ENCODE measurements around the gene CLHC1. TPM values are rescaled to one million over a fixed set of nuclear protein-coding genes. Genes with fewer than 3 reads are reported as not detected.
"Not testable (repeated sequence)": the region's sequence is repeated elsewhere in the genome, so short reads cannot be mapped to it uniquely, and the experiment has no call there.

The CLHC1 gene
- total RNA-seq, 1 donor from 2014 or later, result 7.3 TPM

DNA sequence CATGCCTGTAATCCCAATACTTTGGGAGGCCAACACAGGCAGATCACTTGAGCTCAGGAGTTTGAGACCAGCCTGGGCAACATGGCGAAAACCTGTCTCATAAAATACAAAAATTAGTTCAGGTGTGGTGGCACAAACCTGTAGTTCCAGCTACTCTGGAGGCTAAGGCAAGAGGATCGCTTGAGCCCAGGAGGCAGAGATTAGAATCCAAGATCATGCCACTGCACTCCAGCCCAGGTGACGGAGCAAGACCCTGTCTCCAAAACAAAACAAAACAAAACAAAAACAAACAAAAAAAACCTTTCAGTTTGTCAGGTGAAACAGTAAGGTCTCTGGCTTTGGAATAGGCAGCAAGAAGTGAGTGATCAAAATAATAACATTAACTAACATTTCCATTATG is 84.6 kb downstream of the CLHC1 start:
- no peaks in the 10 kb centered on the region for H3K36me3 Mint-ChIP-seq (ENCODE audit: low read depth)
- H3K4me3 Mint-ChIP-seq, result no peak overlapping the region
- peaks cover 2% of the 10 kb centered on the region for H3K4me1 Mint-ChIP-seq
- H3K9me3 Mint-ChIP-seq, result no peaks in the 10 kb centered on the region
- H3K27ac Mint-ChIP-seq, result no peak overlapping the region
- no peaks in the 10 kb centered on the region for H3K27me3 Mint-ChIP-seq
- no peak for DNase-seq
- intact Hi-C loops (cut with micrococcal nuclease), result no loop called here

DNA sequence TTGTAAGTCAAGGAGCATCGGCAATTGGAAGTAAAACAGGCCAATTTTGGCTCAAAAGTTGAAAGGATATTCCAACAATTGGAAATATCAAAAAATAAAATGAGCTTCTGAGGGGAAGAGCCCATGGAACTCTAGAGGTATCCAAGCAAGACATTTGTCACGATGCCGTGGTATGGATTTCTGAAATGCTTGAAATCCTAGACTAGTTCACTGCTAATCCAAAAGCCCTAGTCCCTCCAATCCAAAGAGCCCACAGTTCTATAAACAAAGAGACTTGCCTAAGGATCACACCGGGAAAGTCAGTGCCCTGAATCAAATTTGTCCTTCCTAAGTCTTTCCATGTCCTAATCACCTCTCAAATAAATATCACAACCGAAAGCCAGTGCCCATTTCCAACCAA is 85.1 kb downstream of the CLHC1 start:
- peaks cover 4% of the 10 kb centered on the region for H3K4me1 Mint-ChIP-seq
- DNase-seq, result no peak
- H3K9me3 Mint-ChIP-seq, result peaks cover 1% of the 10 kb centered on the region

DNA sequence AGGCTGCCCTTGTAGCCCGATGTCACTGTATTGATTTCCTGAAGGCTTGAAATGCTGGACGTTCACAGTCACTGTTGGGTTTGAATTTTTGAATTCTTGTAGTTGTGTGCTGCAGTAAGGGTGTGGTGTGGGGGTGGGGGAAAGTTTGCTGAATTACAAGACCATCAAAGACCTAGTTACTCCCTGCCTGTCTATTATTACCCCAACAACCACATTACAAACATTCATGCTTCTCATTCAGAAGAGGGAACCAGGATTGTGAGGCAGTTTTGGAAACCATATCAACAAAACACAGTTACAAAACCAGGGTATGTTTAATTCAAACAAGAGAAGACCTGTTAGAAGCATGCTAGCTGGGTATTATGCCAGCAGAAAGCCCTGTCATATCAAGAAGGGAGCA is 85.8 kb downstream of the CLHC1 start:
- Mint-ChIP-seq H3K4me3 (no peak overlapping the region), H3K27ac (no peak overlapping the region), H3K4me1 (peaks cover 11% of the 10 kb centered on the region), H3K36me3 (ENCODE audit: low read depth) (no peaks in the 10 kb centered on the region), H3K27me3 (no peaks in the 10 kb centered on the region), H3K9me3 (peaks cover 4% of the 10 kb centered on the region)
- no peak for DNase-seq
- intact Hi-C loops (cut with micrococcal nuclease), result no loop called here

More for the DNA sequence above, 85.1 kb downstream of the CLHC1 start:
- intact Hi-C loops (cut with micrococcal nuclease), result no loop called here
- Mint-ChIP-seq H3K4me3 (no peak overlapping the region), H3K27ac (no peak overlapping the region), H3K27me3 (no peaks in the 10 kb centered on the region), H3K36me3 (ENCODE audit: low read depth) (no peaks in the 10 kb centered on the region)

DNA sequence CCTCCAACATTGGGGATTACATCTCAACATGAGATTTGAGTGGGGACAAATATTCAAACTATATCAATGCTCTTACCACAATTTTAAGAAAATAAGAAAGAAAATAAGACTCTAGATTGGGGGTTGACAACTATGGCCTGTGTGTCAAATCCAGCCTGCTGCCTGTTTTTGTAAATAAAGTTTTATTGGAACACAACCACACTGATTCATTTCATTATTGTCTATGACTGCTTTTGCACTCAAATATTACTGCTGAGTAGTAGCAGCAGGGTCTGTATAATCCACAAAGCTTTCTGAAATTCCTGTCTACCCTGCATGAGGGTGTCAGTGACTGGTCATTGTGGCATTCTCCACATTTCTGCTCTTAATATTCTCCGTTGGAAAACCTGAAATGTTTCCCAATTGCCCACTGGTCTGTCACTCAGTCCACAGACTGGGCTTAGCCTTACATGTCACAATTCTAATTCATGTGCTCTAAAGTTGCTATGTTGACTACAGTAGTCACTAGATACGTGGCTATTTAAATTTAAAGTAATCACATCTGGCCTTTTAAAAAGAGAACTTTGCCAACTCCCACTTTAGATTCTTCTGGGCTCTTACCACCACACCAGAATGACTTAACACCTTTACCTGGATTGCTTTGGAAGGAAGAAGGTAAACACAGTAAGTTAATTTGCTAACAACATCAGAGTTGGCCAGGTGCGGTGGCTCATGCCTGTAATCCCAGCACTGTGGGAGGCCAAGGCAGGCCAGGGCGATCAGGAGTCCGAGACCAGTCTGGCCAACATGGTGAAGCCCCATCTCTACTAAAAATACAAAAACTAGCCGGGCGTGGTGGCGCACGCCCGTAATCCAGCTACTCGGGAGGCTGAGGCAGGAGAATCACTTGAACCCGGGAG is 86.9 kb downstream of the CLHC1 start:
- intact Hi-C loops (cut with micrococcal nuclease), result no loop called here
- no peaks in the 10 kb centered on the region for H3K27me3 Mint-ChIP-seq

DNA sequence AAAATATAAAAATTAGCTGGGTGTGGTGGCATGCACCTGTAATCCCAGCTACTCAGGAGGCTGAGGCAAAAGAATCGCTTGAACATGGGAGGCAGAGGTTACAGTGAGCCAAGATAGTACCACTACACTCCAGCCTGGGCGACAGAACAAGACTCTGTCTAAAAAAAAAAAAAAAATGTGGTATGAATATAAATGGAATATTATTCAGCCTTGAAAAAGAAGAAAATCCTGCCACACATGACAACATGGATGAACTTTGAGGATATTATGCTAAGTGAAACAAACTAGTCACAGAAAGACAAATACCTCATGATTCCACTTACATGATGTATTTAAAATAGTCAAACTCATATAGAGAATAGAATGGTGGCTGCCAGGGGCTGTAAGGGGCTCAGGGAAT is 88.4 kb downstream of the CLHC1 start:
- H3K36me3 Mint-ChIP-seq (ENCODE audit: low read depth), result not testable (repeated sequence)

More for the DNA sequence above, 86.9 kb downstream of the CLHC1 start:
- Mint-ChIP-seq H3K4me3 (no peak overlapping the region), H3K27ac (no peak overlapping the region), H3K36me3 (ENCODE audit: low read depth) (no peaks in the 10 kb centered on the region), H3K9me3 (peaks cover 4% of the 10 kb centered on the region), H3K4me1 (peaks cover 17% of the 10 kb centered on the region)
- DNase-seq, result no peak

DNA sequence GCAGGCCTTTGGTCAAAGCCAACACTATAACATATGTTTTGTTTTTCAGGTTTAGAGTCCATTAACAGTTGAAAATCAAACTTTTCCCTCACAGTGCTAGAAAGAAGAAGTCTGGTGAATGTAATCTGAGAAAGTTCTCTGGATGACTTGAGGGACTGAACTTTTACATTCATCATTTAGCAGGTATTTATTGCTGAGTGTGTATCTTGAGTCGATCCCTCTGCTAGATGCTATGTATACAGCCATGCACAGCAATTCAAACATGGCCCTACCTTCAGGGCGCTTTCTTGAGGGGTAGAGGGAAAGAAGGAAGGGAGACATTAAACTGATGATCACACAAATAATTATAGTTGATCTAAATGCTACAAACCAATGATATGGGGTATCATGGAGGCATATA is 89.6 kb downstream of the CLHC1 start:
- intact Hi-C loops (cut with micrococcal nuclease), result no loop called here
- no peak for DNase-seq
- Mint-ChIP-seq H3K9me3 (peaks cover 4% of the 10 kb centered on the region), H3K27me3 (no peaks in the 10 kb centered on the region), H3K27ac (no peak overlapping the region), H3K36me3 (ENCODE audit: low read depth) (no peaks in the 10 kb centered on the region), H3K4me1 (peaks cover 17% of the 10 kb centered on the region), H3K4me3 (no peak overlapping the region)

More for the DNA sequence above, 88.4 kb downstream of the CLHC1 start:
- H3K4me1 Mint-ChIP-seq, result peaks cover 17% of the 10 kb centered on the region
- H3K27ac Mint-ChIP-seq; DNase-seq; H3K9me3 Mint-ChIP-seq; intact Hi-C loops (cut with micrococcal nuclease); H3K4me3 Mint-ChIP-seq; H3K27me3 Mint-ChIP-seq: not testable (repeated sequence)

DNA sequence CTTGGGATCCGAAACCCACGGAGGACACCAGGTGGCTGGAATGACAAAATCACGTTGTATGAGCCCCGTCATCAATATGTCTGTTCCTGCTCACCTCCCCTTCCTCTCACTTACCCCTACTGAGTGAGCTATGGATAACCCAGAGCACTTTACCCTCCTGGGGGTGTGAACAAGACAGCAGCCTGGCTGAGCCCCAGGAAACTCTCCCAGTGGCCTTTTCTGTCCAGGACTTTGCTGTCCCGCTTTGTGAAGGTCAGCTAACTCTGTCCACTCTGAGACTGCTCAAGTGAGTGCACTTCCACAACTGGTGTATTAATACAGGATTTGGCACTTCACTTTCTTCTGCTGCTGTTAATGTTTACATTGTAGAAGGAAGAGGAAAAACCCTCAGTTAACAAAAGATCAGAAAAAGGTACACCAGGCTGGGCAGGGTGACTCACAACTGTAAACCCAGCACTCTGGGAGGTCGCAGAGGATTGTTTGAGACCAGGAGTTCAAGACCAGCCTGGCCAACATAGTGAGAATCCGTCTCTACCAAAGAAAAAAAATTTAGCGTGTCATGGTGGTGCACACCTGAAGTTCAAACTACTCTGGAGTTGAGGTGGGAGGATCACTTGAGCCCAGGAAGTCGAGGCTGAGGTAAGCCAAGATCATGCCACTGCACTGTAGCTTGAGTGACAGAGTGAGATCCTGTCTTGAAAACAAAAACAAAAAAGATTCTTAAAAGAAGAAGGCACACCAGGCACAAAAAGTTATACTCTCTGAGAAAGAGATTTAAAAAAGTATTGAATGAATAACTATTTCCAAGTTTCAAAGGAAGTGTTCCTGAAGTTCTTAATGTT is 90.3 kb downstream of the CLHC1 start:
- Mint-ChIP-seq H3K4me1 (peaks cover 17% of the 10 kb centered on the region), H3K4me3 (no peak overlapping the region)

DNA sequence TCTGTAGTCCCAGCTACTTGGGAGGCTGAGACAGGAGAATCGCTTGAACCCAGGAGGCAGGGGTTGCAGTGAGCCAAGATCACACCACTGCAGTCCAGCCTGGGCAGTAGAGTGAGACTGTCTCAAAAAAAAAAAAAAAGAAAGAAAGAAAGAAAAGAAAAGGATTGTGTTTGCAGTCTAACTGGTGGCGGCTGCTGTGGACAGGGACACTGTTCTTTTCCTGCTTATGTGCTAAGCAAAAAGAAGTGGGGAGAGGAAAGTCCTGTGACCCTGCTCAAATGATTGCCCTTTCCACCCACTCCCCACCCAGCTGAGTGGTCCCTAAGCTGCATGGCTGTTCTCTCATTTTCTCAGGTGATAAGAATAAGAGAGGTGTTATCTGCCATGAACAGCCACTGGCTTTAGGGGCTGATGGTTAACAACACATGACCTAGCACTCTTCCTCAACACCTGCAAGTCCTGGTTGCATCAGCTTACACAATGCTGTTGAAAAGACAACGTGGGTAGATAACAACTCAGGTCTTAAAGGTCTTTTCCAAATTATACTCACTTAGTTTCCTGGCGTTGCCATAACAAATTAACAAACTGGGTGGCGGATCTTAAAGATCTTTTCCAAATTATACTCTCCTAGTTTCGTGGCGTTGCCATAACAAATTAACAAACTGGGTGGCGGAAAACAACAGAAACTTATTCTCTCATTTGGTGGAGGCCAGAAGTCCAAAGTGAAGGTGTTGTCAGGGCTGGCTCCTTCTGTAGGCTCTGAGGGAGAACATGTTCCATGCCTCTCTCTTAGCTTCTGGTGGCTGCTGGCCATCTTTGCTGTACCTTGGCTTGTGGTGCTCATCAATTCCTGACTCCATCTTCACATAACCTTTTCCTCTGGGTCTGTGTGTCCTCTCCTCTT is 91.5 kb downstream of the CLHC1 start:
- DNase-seq, result no peak
- peaks cover 22% of the 10 kb centered on the region for H3K4me1 Mint-ChIP-seq
- H3K27ac Mint-ChIP-seq, result no peak overlapping the region
- peaks cover 4% of the 10 kb centered on the region for H3K9me3 Mint-ChIP-seq
- no peaks in the 10 kb centered on the region for H3K36me3 Mint-ChIP-seq (ENCODE audit: low read depth)
- no peak overlapping the region for H3K4me3 Mint-ChIP-seq
- intact Hi-C loops (cut with micrococcal nuclease), result no loop called here
- H3K27me3 Mint-ChIP-seq, result no peaks in the 10 kb centered on the region

More for the DNA sequence above, 90.3 kb downstream of the CLHC1 start:
- intact Hi-C loops (cut with micrococcal nuclease), result no loop called here
- H3K36me3 Mint-ChIP-seq (ENCODE audit: low read depth), result no peaks in the 10 kb centered on the region
- peak overlapping the region; percentile 27 for H3K27ac Mint-ChIP-seq
- H3K27me3 Mint-ChIP-seq, result no peaks in the 10 kb centered on the region
- H3K9me3 Mint-ChIP-seq, result peaks cover 4% of the 10 kb centered on the region
- DNase-seq, result no peak

DNA sequence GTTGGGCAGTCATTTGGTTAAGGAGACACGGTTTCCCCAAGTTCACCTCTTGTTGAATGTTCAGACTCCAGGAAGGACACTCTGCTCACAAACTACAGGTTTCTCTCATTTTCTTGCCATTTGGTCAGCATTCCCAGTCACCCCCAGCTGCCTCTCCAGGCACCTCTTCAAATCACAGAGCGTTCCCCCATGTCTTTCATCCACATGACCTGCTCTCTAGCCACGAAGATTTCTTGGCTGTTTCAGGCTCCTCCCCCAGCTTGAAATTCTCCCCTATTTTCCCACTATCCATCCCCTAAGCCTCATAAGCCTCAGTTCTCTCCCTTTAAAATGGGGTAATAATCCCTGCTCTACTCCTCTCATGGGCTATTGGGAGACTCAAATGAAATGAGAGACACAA is 92.8 kb downstream of the CLHC1 start:
- Mint-ChIP-seq H3K4me1 (peaks cover 27% of the 10 kb centered on the region), H3K27ac (no peak overlapping the region), H3K27me3 (no peaks in the 10 kb centered on the region), H3K36me3 (ENCODE audit: low read depth) (no peaks in the 10 kb centered on the region), H3K9me3 (peaks cover 4% of the 10 kb centered on the region), H3K4me3 (no peak overlapping the region)
- intact Hi-C loops (cut with micrococcal nuclease), result no loop called here
- no peak for DNase-seq

DNA sequence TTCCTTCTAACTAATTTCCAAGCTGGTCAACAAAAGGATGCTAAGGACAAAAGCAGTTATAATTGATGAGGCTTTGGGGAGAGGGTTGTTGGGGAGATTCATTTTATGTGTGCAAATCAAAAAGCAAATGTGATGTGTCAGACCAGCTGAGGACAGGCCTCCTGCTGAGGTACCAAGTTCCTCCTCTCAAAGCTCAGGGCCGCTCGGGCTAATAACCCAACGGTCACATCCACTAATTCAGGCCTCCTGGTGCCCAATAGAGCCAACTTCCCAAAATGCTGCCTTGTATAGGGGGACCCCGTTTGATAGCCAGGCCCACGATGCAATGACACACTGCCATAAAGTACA is 93.2 kb downstream of the CLHC1 start:
- Mint-ChIP-seq H3K4me3 (no peak overlapping the region), H3K27me3 (no peaks in the 10 kb centered on the region), H3K4me1 (peaks cover 31% of the 10 kb centered on the region), H3K36me3 (ENCODE audit: low read depth) (no peaks in the 10 kb centered on the region), H3K9me3 (peaks cover 4% of the 10 kb centered on the region), H3K27ac (no peak overlapping the region)
- intact Hi-C loops (cut with micrococcal nuclease), result no loop called here
- no peak for DNase-seq

DNA sequence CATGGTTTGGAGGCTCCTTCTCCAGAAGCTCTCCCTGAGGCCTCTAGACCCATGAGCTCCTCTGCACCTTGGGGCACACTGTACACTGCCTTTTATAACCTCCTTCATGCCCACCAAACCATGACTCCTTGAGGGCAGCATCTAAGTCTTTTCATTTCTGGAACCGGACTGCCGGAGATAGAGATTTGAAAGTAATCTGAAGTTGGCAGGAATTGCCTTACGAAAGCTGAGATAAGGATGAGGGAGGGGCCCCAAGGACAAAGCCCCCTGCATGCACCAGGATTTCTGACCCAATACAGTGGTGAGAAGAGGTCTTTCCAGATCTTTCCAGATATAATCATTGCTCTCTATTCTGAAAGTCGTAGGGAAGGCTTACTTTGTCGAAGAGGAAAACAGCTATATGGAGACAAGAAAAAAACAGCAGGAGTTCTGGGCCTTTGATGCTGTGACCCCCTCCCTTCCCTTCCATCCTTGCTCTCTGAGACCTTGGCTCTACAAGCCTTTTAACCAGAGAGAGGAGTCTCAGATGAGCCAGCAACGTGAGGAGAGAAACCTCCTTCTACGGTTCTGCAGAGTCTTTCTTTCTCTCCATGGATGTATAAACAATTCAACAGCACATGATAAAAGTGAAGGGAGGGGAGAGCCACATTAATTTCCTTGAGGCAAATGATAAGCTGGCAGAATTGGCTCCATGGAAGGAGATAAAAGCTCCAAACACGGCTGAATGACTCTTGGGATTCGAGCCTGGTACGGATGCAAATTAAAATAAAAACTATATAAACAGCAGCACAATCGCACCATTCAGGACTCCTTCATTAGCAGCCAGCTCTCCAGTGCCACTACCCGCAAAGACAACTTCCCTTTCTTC is 93.8 kb downstream of the CLHC1 start:
- intact Hi-C loops (cut with micrococcal nuclease), result no loop called here
- no peaks in the 10 kb centered on the region for H3K27me3 Mint-ChIP-seq
- H3K36me3 Mint-ChIP-seq (ENCODE audit: low read depth), result no peaks in the 10 kb centered on the region
- peaks cover 4% of the 10 kb centered on the region for H3K9me3 Mint-ChIP-seq
- H3K4me1 Mint-ChIP-seq, result peaks cover 37% of the 10 kb centered on the region
- no peak for DNase-seq
- no peak overlapping the region for H3K27ac Mint-ChIP-seq
- no peak overlapping the region for H3K4me3 Mint-ChIP-seq

DNA sequence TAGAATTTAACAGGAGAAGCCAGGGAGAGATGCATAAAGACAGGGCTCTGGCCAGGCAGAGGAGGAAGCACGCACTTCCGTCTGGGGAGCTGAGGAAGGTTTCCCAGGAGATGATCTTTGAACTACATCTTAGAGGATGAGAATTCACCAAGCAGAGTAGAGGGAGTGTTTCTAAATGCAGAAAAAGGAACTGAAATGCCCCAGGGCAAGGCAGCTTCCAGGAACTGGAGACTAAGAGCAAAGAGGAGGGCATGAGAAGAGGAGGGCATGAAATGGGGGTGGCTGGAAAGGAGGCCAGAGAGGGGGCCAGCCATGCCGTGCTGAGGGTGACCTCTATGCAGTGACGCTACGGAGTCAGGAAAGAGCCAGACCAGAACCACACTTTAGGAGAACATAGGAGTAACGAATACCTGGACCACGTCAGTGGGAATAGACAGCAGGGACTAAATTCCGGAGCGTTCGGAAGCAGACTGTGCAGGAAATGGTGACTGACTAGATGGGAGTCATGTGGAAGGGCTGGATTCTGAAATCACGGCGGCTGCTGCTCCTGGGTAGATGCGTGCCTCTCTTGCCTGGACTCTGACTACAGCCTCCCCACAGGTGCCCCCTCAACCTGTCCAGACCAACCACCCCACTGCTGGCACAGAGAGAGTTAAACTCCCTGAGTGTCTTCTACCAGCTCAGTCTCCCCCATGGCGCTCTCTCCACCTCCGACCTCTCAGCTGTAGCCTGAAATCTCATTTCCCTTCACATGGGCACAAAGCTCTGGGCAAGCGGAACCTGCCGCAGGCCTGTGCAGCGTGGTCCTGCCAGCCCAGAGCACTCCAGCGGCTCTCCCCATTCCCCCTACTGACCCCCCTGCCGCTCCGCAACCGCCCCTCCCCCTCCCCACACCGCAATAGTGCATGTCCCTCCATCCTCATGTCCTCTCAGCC is 94.8 kb downstream of the CLHC1 start:
- DNase-seq, result no peak
- intact Hi-C loops (cut with micrococcal nuclease), result no loop called here
- Mint-ChIP-seq H3K4me3 (no peak overlapping the region), H3K9me3 (peaks cover 4% of the 10 kb centered on the region), H3K4me1 (peaks cover 35% of the 10 kb centered on the region), H3K27me3 (no peaks in the 10 kb centered on the region), H3K27ac (no peak overlapping the region), H3K36me3 (ENCODE audit: low read depth) (no peaks in the 10 kb centered on the region)
